H1 (cell line): ENCODE measurements around the gene HLA-E. TPM values are rescaled to one million over a fixed set of nuclear protein-coding genes. Genes with fewer than 3 reads are reported as not detected.
"Not testable (repeated sequence)": the region's sequence is repeated elsewhere in the genome, so short reads cannot be mapped to it uniquely, and the experiment has no call there.

Experiments used
- CTCF ChIA-PET: fragments of 300-600 bp; sonication (Branson Sonifier 250); formaldehyde crosslinking; loops from one replicate; lab custom pipeline; 2021; ENCODE audit not compliant: partially characterized antibody; lab: Charles Lee
- POLR2A ChIA-PET: fragments of 300-600 bp; sonication (Branson Sonifier 250); formaldehyde crosslinking; loops from one replicate; lab custom pipeline; 2021; ENCODE audit warnings: inconsistent platforms; ENCODE audit not compliant: partially characterized antibody; lab: Charles Lee
- DNase-seq, 2 experiments: peaks; one replicate each; pipeline versions ENCODE4 v3.0.0 to v3.0.0-alpha.2; 2010 to 2022; ENCODE audit warnings: low spot score in 2 of 2, low read depth in 1 of 2, mixed read lengths in 1 of 2
- FAIRE-seq: peaks from 2 replicates; lab custom pipeline; 2011; peaks lifted over from hg19 to GRCh38; lab: Jason Lieb, UNC
- H2AFZ ChIP-seq: 2 replicates; pipeline ENCODE4 v1.8.1; 2012; ENCODE audit warnings: low read length, inconsistent platforms
- H2AK5ac ChIP-seq: 2 replicates; pipeline ENCODE4 v1.6.1; 2013; ENCODE audit warnings: low read depth, low read length
- H2BK120ac ChIP-seq: replicated peaks from 2 replicates; pipeline ENCODE3; 2013; ENCODE audit warnings: low read depth, low read length, inconsistent platforms
- H2BK12ac ChIP-seq: 2 replicates; pipeline ENCODE4 v1.6.1; 2013; ENCODE audit warnings: low read depth, low read length
- H2BK15ac ChIP-seq: 2 replicates; pipeline ENCODE4 v1.6.1; 2013; ENCODE audit warnings: low read length
- H2BK20ac ChIP-seq: 2 replicates; pipeline ENCODE4 v1.6.1; 2013; ENCODE audit warnings: low read length
- H2BK5ac ChIP-seq: 2 replicates; pipeline ENCODE4 v1.6.1; 2013; ENCODE audit warnings: low read depth, low read length
- H3K14ac ChIP-seq: 2 replicates; pipeline ENCODE4 v1.6.1; 2013; ENCODE audit warnings: inconsistent platforms; ENCODE audit not compliant: insufficient read length
- H3K18ac ChIP-seq: 2 replicates; pipeline ENCODE4 v1.6.1; 2013; ENCODE audit warnings: low read length; ENCODE audit errors: extremely low read depth
- H3K23ac ChIP-seq: 2 replicates; pipeline ENCODE4 v1.6.1; 2013; ENCODE audit warnings: inconsistent platforms; ENCODE audit not compliant: insufficient read length
- H3K23me2 ChIP-seq: 2 replicates; pipeline ENCODE4 v1.6.1; 2013; ENCODE audit warnings: low read depth, low read length
- H3K27ac ChIP-seq: 2 replicates; pipeline ENCODE4 v1.6.1; 2011; ENCODE audit warnings: low read depth, low read length, inconsistent platforms
- H3K27me3 ChIP-seq, 4 experiments: replicated peaks in 1 of 4; 1 replicate in 1 of 4; 2 replicates in 3 of 4; pipeline versions ENCODE4 v1.6.1 to v1.8.1; 2011 to 2013; ENCODE audit warnings: low read length in 3 of 4, mild to moderate bottlenecking in 3 of 4, inconsistent platforms in 2 of 4, mixed read lengths in 2 of 4, moderate library complexity in 1 of 4; ENCODE audit not compliant: control insufficient read depth in 3 of 4, insufficient read depth in 3 of 4; ENCODE audit errors: extremely low read depth in 1 of 4
- H3K36me3 ChIP-seq, 4 experiments: 2 replicates each; pipeline versions ENCODE4 v1.6.1 to v1.8.1; 2011 to 2013; ENCODE audit warnings: mild to moderate bottlenecking in 4 of 4, low read length in 3 of 4, moderate library complexity in 2 of 4, control low read depth in 1 of 4, inconsistent platforms in 1 of 4; ENCODE audit not compliant: insufficient read depth in 4 of 4, control insufficient read depth in 2 of 4
- H3K4ac ChIP-seq: replicated peaks from 2 replicates; pipeline ENCODE3; 2013; ENCODE audit warnings: low read length, low read depth, mixed read lengths, inconsistent platforms; ENCODE audit not compliant: insufficient read length
- H3K4me1 ChIP-seq, 4 experiments: replicated peaks in 1 of 4; 1 replicate in 1 of 4; 2 replicates in 3 of 4; pipeline versions ENCODE4 v1.6.1 to v1.8.1; 2011 to 2013; ENCODE audit warnings: low read length in 3 of 4, inconsistent platforms in 2 of 4, mixed read lengths in 1 of 4; ENCODE audit not compliant: insufficient read depth in 4 of 4, control insufficient read depth in 3 of 4
- H3K4me2 ChIP-seq, 2 experiments: 2 replicates each; pipeline versions ENCODE4 v1.6.1 to v1.8.1; 2011 to 2013; ENCODE audit warnings: low read depth in 2 of 2, low read length in 2 of 2, control low read depth in 1 of 2, inconsistent platforms in 1 of 2, mild to moderate bottlenecking in 1 of 2; ENCODE audit not compliant: insufficient read depth in 1 of 2
- H3K4me3 ChIP-seq, 4 experiments: fragments of 200-600, 300-600 bp in 1 of 4; sonication (generic), shearing (Covaris generic), sonication (Bioruptor Twin) in 1 of 4; 2 replicates each; pipeline versions ENCODE4 v1.5.1 to v1.8.1; 2011 to 2016; ENCODE audit warnings: low read length in 4 of 4, low read depth in 3 of 4, control low read depth in 2 of 4, inconsistent platforms in 2 of 4, mild to moderate bottlenecking in 2 of 4, mixed read lengths in 1 of 4, moderate library complexity in 1 of 4; ENCODE audit not compliant: insufficient read depth in 2 of 4; ENCODE audit errors: extremely low read depth in 1 of 4
- H3K56ac ChIP-seq: replicated peaks from 2 replicates; pipeline ENCODE3; 2013; ENCODE audit warnings: low read depth, mild to moderate bottlenecking, mixed read lengths, low read length, inconsistent platforms; ENCODE audit not compliant: insufficient read length
- H3K79me1 ChIP-seq: 2 replicates; pipeline ENCODE4 v1.6.1; 2013; ENCODE audit warnings: low read depth, low read length, control low read depth
- H3K79me2 ChIP-seq, 2 experiments: 2 replicates each; pipeline versions ENCODE4 v1.6.1 to v1.8.1; 2012 to 2013; ENCODE audit warnings: low read length in 2 of 2, mild to moderate bottlenecking in 2 of 2, inconsistent platforms in 1 of 2; ENCODE audit not compliant: insufficient read depth in 2 of 2, control insufficient read depth in 1 of 2
- H3K9ac ChIP-seq, 4 experiments: replicated peaks in 1 of 4; 1 replicate in 1 of 4; 2 replicates in 3 of 4; pipeline versions ENCODE4 v1.6.1 to v1.8.1; 2011 to 2013; ENCODE audit warnings: low read depth in 3 of 4, low read length in 3 of 4, control low read depth in 2 of 4, mild to moderate bottlenecking in 2 of 4, moderate library complexity in 2 of 4, inconsistent platforms in 1 of 4; ENCODE audit errors: extremely low read depth in 1 of 4
- H3K9me3 ChIP-seq, 2 experiments: 2 replicates each; pipeline versions ENCODE4 v1.6.1 to v1.8.1; 2012 to 2013; ENCODE audit warnings: mild to moderate bottlenecking in 2 of 2, moderate library complexity in 2 of 2, control low read depth in 1 of 2, inconsistent platforms in 1 of 2, low read depth in 1 of 2, low read length in 1 of 2, mixed read lengths in 1 of 2; ENCODE audit not compliant: insufficient read depth in 2 of 2
- H4K20me1 ChIP-seq, 2 experiments: replicated peaks in 1 of 2; 2 replicates each; pipeline versions ENCODE3 to v1.8.1; 2011 to 2013; ENCODE audit warnings: inconsistent platforms in 2 of 2, low read length in 2 of 2, mild to moderate bottlenecking in 1 of 2; ENCODE audit not compliant: insufficient read depth in 2 of 2, control insufficient read depth in 1 of 2
- H4K5ac ChIP-seq: 2 replicates; pipeline ENCODE4 v1.6.1; 2013; ENCODE audit warnings: low read length, low read depth, mixed read lengths, inconsistent platforms; ENCODE audit not compliant: insufficient read length
- H4K8ac ChIP-seq: 2 replicates; pipeline ENCODE4 v1.8.0; 2013; ENCODE audit warnings: mild to moderate bottlenecking, moderate library complexity, low read length, inconsistent platforms; ENCODE audit not compliant: insufficient read depth; ENCODE audit errors: extremely low read depth
- H4K91ac ChIP-seq: replicated peaks from 2 replicates; pipeline ENCODE3; 2013; ENCODE audit warnings: low read length, mixed read lengths, inconsistent platforms; ENCODE audit not compliant: insufficient read length
- WGBS, 2 experiments: shearing (Covaris generic) in 1 of 2; methylation state at CpG; one replicate each; pipeline versions ENCODE4 v1.1.6 to v1.1.7; 2013 to 2015; ENCODE audit warnings: low lambda C conversion rate in 2 of 2, mixed read lengths in 2 of 2, inconsistent platforms in 1 of 2, low coverage in 1 of 2, missing lambda C conversion rate in 1 of 2; ENCODE audit not compliant: insufficient replicate concordance in 2 of 2, insufficient coverage in 1 of 2, insufficient read length in 1 of 2; ENCODE audit errors: extremely low coverage in 1 of 2, missing lambda C conversion rate in 1 of 2; 5-methylcytosine and 5-hydroxymethylcytosine counted together
- polyA plus RNA-seq, 7 experiments: library from polyadenylated mRNA; depleted of rRNA in 3 of 7; stranded (reverse) in 5 of 7; unstranded in 2 of 7; fragments of >200 nt in 5 of 7; fragments of 200-250 nt in 2 of 7; gene quantifications; 1 replicate in 5 of 7; 2 replicates in 1 of 7; 4 replicates in 1 of 7; pipeline versions ENCODE4 v1.2.1 to v1.2.3, GENCODE V29; 2011 to 2013; ENCODE audit warnings: missing spikeins in 2 of 7, mixed read lengths in 2 of 7
- total RNA-seq: library from RNA; stranded (reverse); fragmentation: NEBNext Ultra II Directional; extraction: Animal tissue kit (Norgen Biotek cat#: 25700); gene quantifications from 2 replicates; pipeline ENCODE4 v1.2.1, GENCODE V29; 2021

Gene HLA-E
- total and polyA plus RNA-seq, 2 of the 8 experiments (the other 6 are each of a cell fraction or from before 2014, with no cell fraction given) = 20.2 to 28.0 TPM

DNA sequence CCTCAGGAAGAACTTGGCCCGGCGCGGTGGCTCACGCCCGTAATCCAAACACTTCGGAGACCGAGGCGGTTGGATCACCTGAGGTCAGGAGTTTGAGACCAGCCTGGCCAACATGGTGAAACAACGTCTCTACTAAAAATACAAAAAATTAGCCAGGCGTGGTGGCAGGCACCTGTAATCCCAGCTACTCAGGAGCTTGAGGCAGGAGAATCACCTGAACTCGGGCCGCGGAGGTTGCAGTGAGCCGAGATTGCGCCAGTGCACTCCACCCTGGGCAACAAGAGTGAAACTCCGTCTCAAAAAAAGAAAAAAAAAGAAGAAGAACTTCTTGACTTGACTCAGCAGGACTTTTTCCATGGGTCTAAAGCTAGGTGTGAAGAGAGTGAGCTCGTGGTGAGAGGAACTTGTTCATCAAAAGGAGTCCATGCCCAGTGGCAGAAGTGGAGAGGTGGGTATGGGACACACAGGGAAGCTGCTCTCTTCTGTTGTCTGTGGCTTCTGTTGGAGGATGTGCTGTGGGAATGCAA is 40.1 kb downstream of the HLA-E start:
- not testable (repeated sequence) for H4K20me1 ChIP-seq, H3K4me1 ChIP-seq, H3K56ac ChIP-seq, H3K27me3 ChIP-seq, H2BK12ac ChIP-seq, H3K9me3 ChIP-seq, H3K14ac ChIP-seq, H3K27ac ChIP-seq, H4K91ac ChIP-seq, H3K18ac ChIP-seq, FAIRE-seq, H3K4ac ChIP-seq, DNase-seq, H2BK5ac ChIP-seq, H3K4me3 ChIP-seq, H3K23ac ChIP-seq, H4K5ac ChIP-seq, H3K9ac ChIP-seq, H2BK20ac ChIP-seq, H3K23me2 ChIP-seq, H3K36me3 ChIP-seq, H2AFZ ChIP-seq, H3K79me1 ChIP-seq, H2AK5ac ChIP-seq, H2BK15ac ChIP-seq, H2BK120ac ChIP-seq, H3K79me2 ChIP-seq, H4K8ac ChIP-seq, H3K4me2 ChIP-seq
- POLR2A ChIA-PET = interaction anchor here (1.4 kb wide), 1 partner anchor 12 kb away, joined by 6 read pairs; no protein-coding TSS in a partner anchor
- 94% methylated on average over 17 of the region's 17 CpGs; no CpG with 5 or more reads in 1 of the 2 experiments for WGBS, 2 experiments
- CTCF ChIA-PET = interaction anchor here (0.7 to 5.0 kb wide), 6 partner anchors 13 to 49 kb away, joined by 3 to 76 read pairs (median 8); no protein-coding TSS in a partner anchor
